KOPT-K1 (cell line): ENCODE measurements around the gene MRPL36.
A peak's percentile ranks its signal among the peaks of the same experiment; 100 is the strongest.

Experiments
- H3K27ac ChIP-seq: fragments of 200-600 bp; sonication (generic); 2 replicates; pipeline ENCODE4 v1.5.1; 2016; ENCODE audit warnings: antibody characterized with exemption, mild to moderate bottlenecking, low read depth, low read length; ENCODE audit not compliant: poor library complexity, severe bottlenecking
- H3K36me3 ChIP-seq: fragments of 200-600 bp; sonication (generic); 2 replicates; pipeline ENCODE4 v1.5.1; 2017; ENCODE audit warnings: antibody characterized with exemption, mild to moderate bottlenecking, low read length, moderate library complexity; ENCODE audit not compliant: insufficient read depth
- H3K9me3 ChIP-seq: fragments of 200-600 bp; sonication (generic); 2 replicates; pipeline ENCODE4 v1.5.1; 2017; ENCODE audit warnings: antibody characterized with exemption, low read length, mild to moderate bottlenecking; ENCODE audit not compliant: insufficient read depth, poor library complexity, severe bottlenecking

MRPL36 gene

GRCh38 chr5:1787472-1788047 lies 12.1 kb downstream of the MRPL36 start:
- H3K36me3 ChIP-seq = no peaks in the 10 kb centered on the region

GRCh38 chr5:1786621-1787471 lies 12.8 kb downstream of the MRPL36 start:
- H3K36me3 ChIP-seq = no peaks in the 10 kb centered on the region
- no peak overlapping the region for H3K27ac ChIP-seq
- no peaks in the 10 kb centered on the region for H3K9me3 ChIP-seq

More at GRCh38 chr5:1787472-1788047, 12.1 kb downstream of the MRPL36 start:
- Histone ChIP-seq H3K27ac (no peak overlapping the region), H3K9me3 (no peaks in the 10 kb centered on the region)

GRCh38 chr5:1785984-1786383 lies 13.7 kb downstream of the MRPL36 start:
- Histone ChIP-seq H3K36me3 (no peaks in the 10 kb centered on the region), H3K27ac (no peak overlapping the region), H3K9me3 (no peaks in the 10 kb centered on the region)

- peak overlapping the region; percentile 12 for H3K27ac ChIP-seq
- H3K9me3 ChIP-seq = no peaks in the 10 kb centered on the region
- no peaks in the 10 kb centered on the region for H3K36me3 ChIP-seq
These were observed 14.6 kb downstream of the MRPL36 start for GRCh38 chr5:1785062-1785461.

GRCh38 chr5:1784197-1785050 lies 15.2 kb downstream of the MRPL36 start:
- Histone ChIP-seq H3K27ac (peak overlapping the region; percentile 12), H3K9me3 (no peaks in the 10 kb centered on the region), H3K36me3 (no peaks in the 10 kb centered on the region)

- H3K27ac ChIP-seq = no peak overlapping the region
- H3K9me3 ChIP-seq = no peaks in the 10 kb centered on the region
These were observed 16.5 kb downstream of the MRPL36 start for GRCh38 chr5:1783216-1783554.

GRCh38 chr5:1782385-1783215 lies 17.0 kb downstream of the MRPL36 start:
- Histone ChIP-seq H3K36me3 (no peaks in the 10 kb centered on the region), H3K9me3 (no peaks in the 10 kb centered on the region), H3K27ac (no peak overlapping the region)

More at GRCh38 chr5:1783216-1783554, 16.5 kb downstream of the MRPL36 start:
- no peaks in the 10 kb centered on the region for H3K36me3 ChIP-seq

GRCh38 chr5:1781726-1782384 lies 17.8 kb downstream of the MRPL36 start:
- Histone ChIP-seq H3K27ac (no peak overlapping the region), H3K36me3 (no peaks in the 10 kb centered on the region), H3K9me3 (no peaks in the 10 kb centered on the region)

GRCh38 chr5:1781107-1781506 lies 18.5 kb downstream of the MRPL36 start:
- Histone ChIP-seq H3K27ac (no peak overlapping the region), H3K36me3 (no peaks in the 10 kb centered on the region)

GRCh38 chr5:1780614-1780930 lies 19.1 kb downstream of the MRPL36 start:
- no peak overlapping the region for H3K27ac ChIP-seq
- no peaks in the 10 kb centered on the region for H3K36me3 ChIP-seq

More at GRCh38 chr5:1781107-1781506, 18.5 kb downstream of the MRPL36 start:
- H3K9me3 ChIP-seq = no peaks in the 10 kb centered on the region

GRCh38 chr5:1779782-1780613 lies 19.6 kb downstream of the MRPL36 start:
- Histone ChIP-seq H3K27ac (no peak overlapping the region), H3K9me3 (no peaks in the 10 kb centered on the region), H3K36me3 (no peaks in the 10 kb centered on the region)

More at GRCh38 chr5:1780614-1780930, 19.1 kb downstream of the MRPL36 start:
- H3K9me3 ChIP-seq = no peaks in the 10 kb centered on the region

- no peak overlapping the region for H3K27ac ChIP-seq
- H3K9me3 ChIP-seq = no peaks in the 10 kb centered on the region
- no peaks in the 10 kb centered on the region for H3K36me3 ChIP-seq
These were observed 20.5 kb downstream of the MRPL36 start for GRCh38 chr5:1779021-1779680.
